NCI-H1092 treated with DMSO at 0.1 percent for 48 hours (cell line): Measurements from ENCODE around the gene KAZN.

Source experiments
- DNase-seq: peaks from one replicate; lab custom pipeline; 2025; lab: John Stamatoyannopoulos, UW

KAZN gene

GRCh38 chr1:14855268-14855667, 256.8 kb downstream of the KAZN start:
- no peak for DNase-seq

- no peak for DNase-seq
These were observed 257.3 kb downstream of the KAZN start for GRCh38 chr1:14855801-14856200.

GRCh38 chr1:14857436-14858195, 259.1 kb downstream of the KAZN start:
- DNase-seq: no peak

- DNase-seq: no peak
These were observed 263.8 kb downstream of the KAZN start for GRCh38 chr1:14862114-14862771.

DNA sequence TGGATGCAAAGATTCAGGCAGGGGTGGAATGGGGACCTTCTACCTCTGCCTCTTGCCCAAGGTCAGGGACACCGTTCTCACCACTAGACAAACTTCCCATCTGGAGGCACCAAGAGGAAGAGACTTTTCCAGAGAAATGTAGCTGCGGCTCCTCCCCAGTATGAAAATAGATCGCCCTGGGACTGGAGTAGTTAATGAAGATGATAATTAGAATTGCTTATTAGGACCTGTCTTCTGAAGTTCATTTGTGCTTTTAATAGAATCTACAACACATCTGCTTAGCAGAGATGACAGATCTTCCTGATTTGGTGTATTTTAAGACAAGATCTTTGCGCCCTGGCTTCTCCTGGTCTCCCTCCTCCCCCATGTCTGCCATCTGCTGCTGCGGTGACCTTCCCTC, 266.6 kb downstream of the KAZN start:
- no peak for DNase-seq

GRCh38 chr1:14866911-14867612, 268.6 kb downstream of the KAZN start:
- no peak for DNase-seq

GRCh38 chr1:14869187-14869586, 270.7 kb downstream of the KAZN start:
- DNase-seq: no peak

DNA sequence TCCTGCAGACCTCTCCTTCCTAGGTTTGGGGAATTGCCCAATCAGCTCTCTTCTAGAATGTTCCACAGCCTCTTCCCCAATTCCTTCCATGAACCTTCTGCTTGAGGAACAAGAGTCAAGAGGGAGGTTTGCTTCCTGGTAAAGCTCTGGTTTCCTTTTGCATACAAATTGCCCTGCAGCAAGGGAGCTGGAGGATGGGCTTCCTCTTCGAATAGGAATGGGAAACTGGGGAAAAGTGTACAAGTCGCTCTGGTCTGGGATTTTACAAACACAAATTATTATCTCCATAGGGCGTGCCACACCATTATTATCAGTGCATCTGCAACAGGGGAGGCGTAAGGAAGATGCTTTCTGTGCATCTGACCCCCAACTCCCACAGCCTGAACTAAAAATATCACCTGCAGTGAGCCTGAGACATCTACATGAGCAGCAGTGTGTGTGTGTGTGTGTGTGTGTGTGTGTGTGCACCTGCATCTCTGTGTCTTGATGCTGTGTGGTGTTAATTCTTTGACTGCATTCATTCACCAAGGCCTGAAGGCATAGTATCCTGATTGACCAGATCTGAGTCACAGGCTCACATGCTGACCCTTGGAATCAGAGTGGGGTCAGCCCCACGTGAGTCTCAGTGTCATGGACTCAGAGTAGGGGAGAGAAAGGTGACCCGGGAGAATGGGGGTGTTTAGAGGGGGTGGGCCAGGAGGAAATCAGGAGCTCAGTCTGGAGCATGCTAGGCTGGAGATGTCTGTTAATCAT, 272.9 kb downstream of the KAZN start:
- DNase-seq: no peak

- no peak for DNase-seq
These were observed 274.3 kb downstream of the KAZN start for GRCh38 chr1:14872762-14873161.

DNA sequence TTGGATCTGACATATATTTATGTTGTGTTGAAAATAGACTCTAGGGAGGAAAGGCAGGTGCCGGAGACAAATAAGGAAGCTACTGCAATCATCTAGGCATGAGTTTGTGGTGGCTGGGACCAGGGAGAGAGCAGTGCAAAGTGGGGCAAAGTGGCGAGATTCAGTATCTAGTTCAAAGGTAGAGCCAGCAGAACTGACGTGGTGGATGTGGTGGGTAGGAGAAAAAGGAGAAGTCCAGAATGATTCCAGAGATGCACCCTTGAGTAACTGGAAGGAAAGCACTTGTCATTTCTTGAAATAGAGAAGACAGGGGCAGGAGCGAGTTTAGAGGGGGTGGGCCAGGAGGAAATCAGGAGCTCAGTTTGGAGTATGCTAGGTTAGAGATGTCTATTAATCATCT, 275.2 kb downstream of the KAZN start:
- no peak for DNase-seq

DNA sequence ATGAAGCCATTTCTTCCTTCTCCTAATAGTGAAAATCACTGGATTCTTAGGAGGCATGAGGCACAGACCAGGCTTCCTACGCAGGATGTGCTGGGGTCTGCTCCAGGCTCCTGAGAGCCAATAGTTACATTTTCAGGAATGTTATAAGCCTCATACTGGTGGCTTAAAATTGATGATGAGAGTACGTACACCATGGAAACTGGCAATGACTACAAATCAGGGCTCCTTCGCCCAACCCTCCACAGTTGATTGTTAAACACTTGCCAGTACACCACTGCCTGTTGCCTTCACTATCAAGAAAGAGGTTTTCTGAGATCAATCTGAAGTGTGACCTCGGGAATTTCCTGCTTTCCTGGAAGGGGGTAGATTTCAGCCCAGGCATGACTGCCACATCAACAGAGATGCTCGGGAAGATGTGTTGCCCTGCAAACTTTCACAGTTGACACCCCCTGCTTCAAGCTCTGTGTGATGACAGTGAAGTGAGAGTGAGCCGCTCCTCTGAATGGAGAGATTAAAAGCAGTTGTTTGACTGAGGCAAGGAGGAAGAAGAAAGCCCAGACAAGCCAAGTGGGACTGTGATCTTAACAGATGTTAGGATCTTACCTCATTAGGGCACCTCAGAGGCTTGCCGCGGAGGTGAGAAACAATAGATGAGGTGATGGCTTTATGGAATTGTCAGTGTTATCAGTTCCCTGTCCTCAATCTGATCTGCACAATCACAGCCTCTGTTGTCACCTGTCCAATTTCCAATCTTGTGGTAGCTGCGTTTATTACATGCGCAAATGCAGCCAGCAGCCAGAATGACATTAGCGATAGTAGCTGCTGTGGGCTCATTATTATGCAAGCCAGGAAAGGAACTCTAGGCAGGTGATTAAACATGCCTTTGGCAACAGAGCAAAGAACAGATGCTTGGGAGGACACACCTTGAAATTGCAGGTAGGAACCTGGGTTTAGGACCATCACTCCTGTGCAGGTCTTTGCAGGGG, 277.3 kb downstream of the KAZN start:
- DNase-seq: peak; percentile 38

- DNase-seq: no peak
These were observed 278.3 kb downstream of the KAZN start for GRCh38 chr1:14876747-14877146.

DNA sequence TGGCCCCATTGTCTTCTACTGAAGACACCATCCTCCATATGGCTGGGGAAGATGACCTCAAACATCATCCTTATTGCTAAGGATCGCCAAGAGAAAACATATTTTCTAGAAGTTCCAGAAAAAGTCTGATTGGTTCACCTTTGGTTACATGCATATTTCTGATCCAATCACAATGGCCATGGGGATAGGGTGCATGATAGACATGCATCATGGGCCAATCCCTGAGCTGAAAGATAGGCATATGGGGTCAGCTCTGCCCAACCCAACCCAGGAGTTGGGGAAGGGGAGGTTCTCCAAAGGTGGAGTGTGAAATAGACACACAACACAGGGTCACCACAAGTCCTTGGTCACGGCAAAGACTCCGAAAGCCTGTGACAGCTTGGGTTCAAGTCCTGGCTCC, 278.7 kb downstream of the KAZN start:
- no peak for DNase-seq

DNA sequence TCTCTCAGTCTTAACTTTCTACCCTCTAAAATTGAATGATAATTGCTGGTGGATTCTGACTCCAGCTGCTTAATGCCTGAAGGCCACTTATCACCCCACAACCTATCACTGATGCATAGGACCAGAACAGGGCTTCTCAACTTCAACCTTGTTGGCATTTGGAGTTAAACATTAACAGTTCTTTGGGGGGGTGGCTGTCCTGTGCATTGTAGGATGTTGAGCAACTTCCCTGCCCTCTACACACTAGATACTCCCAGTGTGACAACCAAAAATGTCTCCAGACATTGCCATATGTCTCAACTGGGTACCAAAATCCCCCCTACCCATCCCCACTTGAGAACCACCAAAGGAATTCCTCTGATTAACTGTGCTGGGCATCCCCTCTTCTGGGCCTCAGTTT, 279.6 kb downstream of the KAZN start:
- no peak for DNase-seq

DNA sequence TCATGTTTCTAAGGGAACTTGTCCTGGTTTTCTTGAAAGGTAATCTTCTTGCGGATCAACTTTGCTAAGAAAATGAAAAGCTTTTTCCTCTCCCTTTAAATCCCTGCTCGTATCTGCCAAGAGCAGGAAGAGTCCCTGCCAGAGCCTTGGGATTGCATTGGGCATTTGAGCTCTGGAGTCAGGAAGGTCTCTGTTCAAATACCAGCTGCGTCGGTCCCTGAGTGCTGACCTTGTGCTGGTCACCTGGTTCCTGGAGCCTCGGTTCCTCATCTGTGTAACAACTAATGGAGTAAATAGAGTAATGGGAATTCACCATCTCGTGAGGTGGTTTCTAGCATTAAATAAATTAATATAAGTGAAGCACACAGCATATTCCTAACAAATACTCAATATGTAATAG, 280.5 kb downstream of the KAZN start:
- DNase-seq: no peak

DNA sequence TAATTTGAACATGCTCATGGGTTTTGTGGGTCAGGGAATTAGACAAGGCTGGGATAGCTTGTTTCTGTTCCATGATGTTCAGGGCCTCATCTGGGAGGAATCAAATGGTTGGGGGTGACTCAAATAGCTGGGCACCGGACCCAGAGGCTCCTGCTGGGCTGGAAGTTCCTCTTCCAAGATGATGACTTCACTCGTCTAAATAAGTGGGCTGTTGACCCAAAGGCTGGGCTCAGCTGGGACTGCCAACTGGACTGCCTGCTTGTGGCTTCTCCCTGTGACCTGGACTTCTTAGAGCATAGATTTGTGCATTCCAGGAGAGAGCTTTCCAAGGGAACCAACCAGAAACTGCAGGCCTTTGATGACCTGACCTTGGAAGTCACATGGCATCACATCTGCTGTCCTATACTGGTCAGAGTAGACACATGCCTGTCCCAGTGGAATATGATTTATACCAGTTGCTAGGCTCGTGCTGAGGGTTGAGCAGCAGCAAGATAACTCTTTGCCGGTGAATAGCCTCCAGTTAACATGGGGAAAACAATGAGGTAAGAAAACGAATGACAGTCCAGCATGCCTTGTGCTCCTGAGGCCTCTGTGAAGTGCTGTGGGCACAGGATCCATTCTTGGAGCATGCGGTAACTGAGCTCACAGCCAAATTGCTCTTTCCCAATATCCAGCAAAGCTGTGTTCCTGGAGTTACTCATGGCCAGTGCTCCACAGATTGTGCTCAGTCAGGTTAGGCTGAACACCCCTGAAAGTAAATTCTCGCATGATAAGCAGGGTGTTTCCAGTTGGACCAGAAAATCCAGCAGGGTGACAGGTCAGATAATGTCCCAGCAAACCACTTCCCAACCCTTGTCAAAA, 282.2 kb downstream of the KAZN start:
- no peak for DNase-seq

DNA sequence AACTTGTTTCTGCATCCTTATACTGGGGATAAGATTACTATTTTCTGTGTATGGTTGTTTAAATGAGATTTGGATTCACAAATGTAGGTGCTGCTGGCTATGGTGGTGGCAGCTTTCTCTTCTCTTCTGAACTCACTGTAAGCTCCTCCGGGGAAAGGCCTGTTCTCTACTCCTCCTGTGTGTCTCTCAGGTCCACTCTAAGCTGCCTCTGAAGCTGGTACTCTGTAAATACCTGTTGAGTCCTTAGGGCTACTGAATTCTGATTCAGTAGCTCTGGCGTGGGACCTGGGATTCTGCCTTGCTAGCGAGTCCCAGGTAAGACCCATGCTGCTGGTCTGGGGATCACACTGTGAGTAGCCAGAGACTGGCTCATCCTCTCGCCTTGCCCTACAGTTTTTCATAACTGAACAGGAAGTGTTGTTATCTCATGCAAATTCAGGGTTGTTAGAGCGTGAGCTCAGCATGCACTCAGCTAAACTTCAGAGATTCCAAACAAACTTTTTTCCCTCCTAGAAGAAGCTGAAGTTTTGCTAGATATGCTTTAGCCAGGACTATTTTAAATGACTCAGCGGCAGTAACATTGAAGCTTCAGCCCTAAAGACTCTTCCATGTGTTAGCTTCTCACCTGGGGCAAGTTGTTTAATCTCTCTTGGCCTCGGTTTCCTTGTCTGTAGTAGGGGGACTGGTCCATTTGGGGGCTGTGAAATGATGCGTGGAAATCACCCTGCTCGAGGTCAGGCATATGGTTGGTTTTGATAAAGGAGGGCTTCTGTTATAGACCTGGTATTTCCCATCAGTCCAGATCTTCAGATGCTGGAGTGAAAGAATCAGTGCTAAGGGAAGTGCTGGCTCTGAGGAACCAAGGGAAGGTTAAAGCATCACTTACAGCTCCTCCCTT, 283.5 kb downstream of the KAZN start:
- no peak for DNase-seq

GRCh38 chr1:14884614-14885175, 286.2 kb downstream of the KAZN start:
- no peak for DNase-seq

- no peak for DNase-seq
These were observed 288.6 kb downstream of the KAZN start for GRCh38 chr1:14887044-14887566.
